Measurements from ENCODE around the gene C11orf24.

- no peak for TF ChIP-seq CTCF (IDR thresholded peaks at IDR 0.05)
- no peak for TF ChIP-seq POLR2A (IDR thresholded peaks at IDR 0.05)
These were observed 9.3 kb downstream of the C11orf24 start for GRCh38 chr11:68262544-68262827.

Measured in heart left ventricle (tissue), 13 donors.